ENCODE results near the gene MEIS2.

The MEIS2 gene

GRCh38 chr15:37131621-37132020 lies 31.3 kb upstream of the MEIS2 start:
- Histone ChIP-seq H3K9me3 (ENCODE audit: control insufficient read depth, insufficient read depth, low read depth, low read length) (no peaks in the 10 kb centered on the region), H3K36me3 (ENCODE audit: control insufficient read depth in 2 of 2, insufficient read depth in 1 of 2, low read length in 2 of 2) (no peaks in the 10 kb centered on the region), H3K27ac (ENCODE audit: extremely low read depth, low read depth, low read length) (no peak overlapping the region), H3K4me3 (ENCODE audit: low read depth, low read length) (no peak overlapping the region), H3K4me1 (ENCODE audit: control insufficient read depth, insufficient read depth, low read length) (no peaks in the 10 kb centered on the region)
- ChIA-PET CTCF (interaction anchor here (0.7 to 1.0 kb wide), 3 partner anchors 12 to 249 kb away, joined by 3 to 5 read pairs (median 5); no protein-coding TSS in a partner anchor), POLR2A (no interaction called here)
- TF ChIP-seq ZNF704 (tag by site-specific recombination; IDR thresholded peaks at IDR 0.05) = no peak
- TF ChIP-seq BCL11A (tag by site-specific recombination; IDR thresholded peaks at IDR 0.05; ENCODE audit: low read depth) = no peak
- no peak for TF ChIP-seq ZNF707 (tag by site-specific recombination; IDR thresholded peaks at IDR 0.05)
- no peak for TF ChIP-seq REST (tag by site-specific recombination; IDR thresholded peaks at IDR 0.05)
- TF ChIP-seq ZBTB21 (tag by site-specific recombination; IDR thresholded peaks at IDR 0.05) = no peak
- no peak for TF ChIP-seq ZNF112 (tag by site-specific recombination; IDR thresholded peaks at IDR 0.05)
- TF ChIP-seq ZNF776 (tag by site-specific recombination; IDR thresholded peaks at IDR 0.05; ENCODE audit: borderline replicate concordance) = no peak
- TF ChIP-seq ZNF266 (tag by site-specific recombination; IDR thresholded peaks at IDR 0.05; ENCODE audit: low read depth) = no peak
- TF ChIP-seq ZNF398 (tag by site-specific recombination; IDR thresholded peaks at IDR 0.05) = no peak
- TF ChIP-seq GLI2 (tag by site-specific recombination; IDR thresholded peaks at IDR 0.05; ENCODE audit: borderline replicate concordance, low read depth) = no peak
- no peak for TF ChIP-seq ZNF324 (tag by site-specific recombination; IDR thresholded peaks at IDR 0.05)
- no peak for TF ChIP-seq YY2 (tag by site-specific recombination; IDR thresholded peaks at IDR 0.05)
- no peak for TF ChIP-seq ZNF48 (tag by site-specific recombination; IDR thresholded peaks at IDR 0.05)
- TF ChIP-seq ZNF571 (tag by site-specific recombination; IDR thresholded peaks at IDR 0.05) = no peak
- TF ChIP-seq ZBTB10 (tag by site-specific recombination; IDR thresholded peaks at IDR 0.05) = no peak
- no peak for TF ChIP-seq GLI4 (tag by site-specific recombination; IDR thresholded peaks at IDR 0.05)
- no peak for TF ChIP-seq ZNF184 (tag by site-specific recombination; IDR thresholded peaks at IDR 0.05)
- no peak for TF ChIP-seq ZNF133 (tag by site-specific recombination; IDR thresholded peaks at IDR 0.05)
- TF ChIP-seq ZNF521 (tag by site-specific recombination; IDR thresholded peaks at IDR 0.05) = no peak

All from HEK293 (cell line).